ENCODE data around the gene CAPNS2.

Gene CAPNS2

GRCh38 chr16:55566432-55567175, at the start of gene CAPNS2:
Gene CAPNS2, plus strand, starts transcription at chr16:55566684. Its CDS starts 73 bp downstream, at chr16:55566757.
- DNase-seq = no peak

- no peak for DNase-seq
These were observed 44.7 kb upstream of the CAPNS2 start for GRCh38 chr16:55521792-55522191.

GRCh38 chr16:55526441-55526840, 40.0 kb upstream of the CAPNS2 start:
- no peak for DNase-seq

GRCh38 chr16:55527885-55528284, 38.6 kb upstream of the CAPNS2 start:
- DNase-seq = no peak

- no peak for DNase-seq
These were observed 37.5 kb upstream of the CAPNS2 start for GRCh38 chr16:55529018-55529417.

GRCh38 chr16:55530316-55530856, 36.1 kb upstream of the CAPNS2 start:
- DNase-seq = no peak

- no peak for DNase-seq
These were observed 34.3 kb upstream of the CAPNS2 start for GRCh38 chr16:55532227-55532626.

GRCh38 chr16:55534756-55535155, 31.7 kb upstream of the CAPNS2 start:
- DNase-seq = no peak

- no peak for DNase-seq
These were observed 27.4 kb upstream of the CAPNS2 start for GRCh38 chr16:55539049-55539448.

GRCh38 chr16:55539488-55539887, 27.0 kb upstream of the CAPNS2 start:
- no peak for DNase-seq

- DNase-seq = no peak
These were observed 26.3 kb upstream of the CAPNS2 start for GRCh38 chr16:55540221-55540620.

- DNase-seq = no peak
These were observed 23.9 kb upstream of the CAPNS2 start for GRCh38 chr16:55542459-55543082.

- DNase-seq = no peak
These were observed 23.0 kb upstream of the CAPNS2 start for GRCh38 chr16:55543472-55543871.

- DNase-seq = no peak
These were observed 13.9 kb upstream of the CAPNS2 start for GRCh38 chr16:55552621-55553020.

- no peak for DNase-seq
These were observed 11.0 kb upstream of the CAPNS2 start for GRCh38 chr16:55555436-55555835.

GRCh38 chr16:55557186-55557585, 9.3 kb upstream of the CAPNS2 start:
- DNase-seq = no peak

GRCh38 chr16:55559233-55559632, 7.3 kb upstream of the CAPNS2 start:
- DNase-seq = no peak

- no peak for DNase-seq
These were observed 6.5 kb upstream of the CAPNS2 start for GRCh38 chr16:55559933-55560516.

- DNase-seq = no peak
These were observed 5.1 kb upstream of the CAPNS2 start for GRCh38 chr16:55561319-55561848.

GRCh38 chr16:55562936-55563335, 3.5 kb upstream of the CAPNS2 start:
- DNase-seq = no peak

- DNase-seq = no peak
These were observed 2.7 kb upstream of the CAPNS2 start for GRCh38 chr16:55563797-55564196.

GRCh38 chr16:55565086-55565485, 1.4 kb upstream of the CAPNS2 start:
- no peak for DNase-seq

GRCh38 chr16:55567382-55567781, 898 bp downstream of the CAPNS2 start:
- no peak for DNase-seq

GRCh38 chr16:55568207-55568606, 1.7 kb downstream of the CAPNS2 start:
- DNase-seq = no peak
